ENCODE measurements around the gene AMT.
A peak's percentile ranks its signal among the peaks of the same experiment; 100 is the strongest.

The AMT gene, protein sequence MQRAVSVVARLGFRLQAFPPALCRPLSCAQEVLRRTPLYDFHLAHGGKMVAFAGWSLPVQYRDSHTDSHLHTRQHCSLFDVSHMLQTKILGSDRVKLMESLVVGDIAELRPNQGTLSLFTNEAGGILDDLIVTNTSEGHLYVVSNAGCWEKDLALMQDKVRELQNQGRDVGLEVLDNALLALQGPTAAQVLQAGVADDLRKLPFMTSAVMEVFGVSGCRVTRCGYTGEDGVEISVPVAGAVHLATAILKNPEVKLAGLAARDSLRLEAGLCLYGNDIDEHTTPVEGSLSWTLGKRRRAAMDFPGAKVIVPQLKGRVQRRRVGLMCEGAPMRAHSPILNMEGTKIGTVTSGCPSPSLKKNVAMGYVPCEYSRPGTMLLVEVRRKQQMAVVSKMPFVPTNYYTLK

GRCh38 chr3:49422379-49423248, at the start of gene AMT:
Gene AMT (minus strand): TSS chr3:49422473. CDS start chr3:49422450, 23 bp downstream.
- no peak for FAIRE-seq

GRCh38 chr3:49470714-49471420, 48.6 kb upstream of the AMT start:
- no peak for FAIRE-seq

GRCh38 chr3:49469936-49470713, 47.9 kb upstream of the AMT start, which contains the start of gene DAG1:
Gene DAG1 (plus strand): TSS chr3:49470267. CDS start chr3:49510535, 40,268 bp downstream.
- no peak for FAIRE-seq

GRCh38 chr3:49469037-49469935, 47.0 kb upstream of the AMT start:
- peak; percentile 73 for FAIRE-seq

GRCh38 chr3:49466085-49466484, 43.8 kb upstream of the AMT start:
- FAIRE-seq: no peak

GRCh38 chr3:49465270-49466034, 43.2 kb upstream of the AMT start:
- no peak for FAIRE-seq

DNA sequence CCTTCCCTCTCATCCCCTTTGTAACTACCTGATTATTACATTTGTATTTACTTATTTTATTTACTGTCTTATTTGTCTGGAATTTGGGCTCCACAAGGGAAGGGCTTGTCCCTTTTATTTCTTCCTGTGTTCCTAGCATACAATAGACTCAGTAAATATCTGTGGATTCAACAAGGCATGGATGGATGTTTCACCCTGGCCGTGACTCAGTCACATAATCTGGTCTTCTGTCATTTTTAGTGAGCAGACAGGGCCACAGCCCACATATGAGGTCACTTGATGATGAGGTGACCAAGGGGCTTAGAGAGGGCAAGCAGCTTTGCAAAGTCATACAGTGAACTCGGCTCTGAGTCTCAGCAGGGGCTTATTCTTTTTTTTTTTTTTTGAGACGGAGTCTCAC, 39.9 kb upstream of the AMT start:
- FAIRE-seq: no peak

- peak; percentile 83 for FAIRE-seq
These were observed 39.3 kb upstream of the AMT start for GRCh38 chr3:49461443-49462171.

DNA sequence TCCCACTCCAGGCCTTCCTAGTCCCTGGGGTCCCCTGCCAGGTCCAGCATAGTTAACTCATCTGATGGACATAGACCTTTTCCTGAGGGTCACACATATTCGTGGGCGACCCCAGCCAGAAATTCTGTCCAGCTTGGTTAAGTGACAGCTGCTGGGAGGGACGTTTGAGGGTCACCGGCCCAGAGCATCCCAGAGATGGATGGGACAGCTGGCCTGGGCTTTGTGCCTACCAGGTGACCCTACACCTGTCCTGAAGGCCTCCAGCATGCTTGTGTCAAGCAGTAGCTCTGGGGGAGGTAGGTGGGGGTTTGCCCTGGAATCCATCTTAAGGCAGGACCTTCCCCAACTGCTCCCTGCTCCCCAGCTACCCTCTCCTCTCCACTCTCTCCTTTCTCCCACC, 38.7 kb upstream of the AMT start:
- no peak for FAIRE-seq

DNA sequence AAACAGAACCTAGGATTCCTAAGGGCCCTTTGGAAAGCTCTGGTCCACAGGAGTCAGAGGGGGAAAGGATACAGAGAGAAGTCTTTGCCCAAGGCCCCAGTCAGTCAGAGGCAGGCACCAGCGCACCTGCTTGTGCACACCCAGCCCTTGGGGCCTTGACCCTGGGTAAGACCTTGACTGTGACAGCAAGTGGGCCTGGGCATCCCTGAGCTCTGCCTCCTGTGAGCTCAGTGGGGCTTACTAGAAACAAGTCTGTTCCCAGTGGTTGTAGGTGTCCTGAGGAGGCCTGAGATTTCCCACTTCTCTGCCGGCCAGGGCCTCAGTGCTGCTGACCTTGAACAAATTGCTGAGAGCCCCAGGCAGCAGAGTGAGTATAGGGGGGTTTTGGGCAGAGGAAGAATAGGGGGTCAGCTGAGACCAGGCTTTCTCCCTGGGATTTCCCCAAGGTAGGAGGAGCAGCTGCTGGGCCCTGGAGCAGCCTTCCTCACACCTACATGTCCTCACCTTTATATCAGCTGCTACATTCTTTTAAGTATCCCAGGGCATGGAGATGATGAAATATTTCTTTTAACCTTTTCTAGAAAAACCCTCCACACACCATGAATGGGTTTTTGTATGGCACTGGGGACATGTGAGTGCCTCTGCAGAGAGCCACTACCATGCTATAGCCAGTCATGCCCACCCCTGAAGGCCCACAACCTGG, 38.1 kb upstream of the AMT start:
- FAIRE-seq: no peak

DNA sequence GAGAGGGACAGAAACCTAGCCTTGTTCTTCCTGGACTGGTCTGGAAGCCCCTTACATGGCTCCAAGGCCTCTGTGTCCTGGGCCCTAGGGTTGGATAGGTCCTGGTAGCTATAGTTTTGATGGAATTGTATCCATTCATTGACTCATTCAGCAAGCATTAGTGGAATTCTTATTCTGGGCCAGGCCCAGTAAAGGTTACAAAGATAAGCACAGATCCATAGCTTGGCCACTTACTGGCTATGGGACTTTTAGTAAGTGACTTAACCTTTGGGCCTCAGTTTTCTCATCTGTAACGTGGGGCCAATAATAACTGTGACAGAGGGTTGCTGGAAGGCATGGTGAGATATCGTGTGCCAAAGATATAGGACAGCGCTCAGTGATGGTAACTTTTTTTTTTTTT, 34.2 kb upstream of the AMT start:
- FAIRE-seq: no peak

GRCh38 chr3:49454898-49455681, 32.8 kb upstream of the AMT start:
- FAIRE-seq: no peak

- FAIRE-seq: peak; percentile 58
These were observed 32.2 kb upstream of the AMT start for GRCh38 chr3:49454458-49454857.

GRCh38 chr3:49453621-49454020, 31.3 kb upstream of the AMT start:
- no peak for FAIRE-seq

DNA sequence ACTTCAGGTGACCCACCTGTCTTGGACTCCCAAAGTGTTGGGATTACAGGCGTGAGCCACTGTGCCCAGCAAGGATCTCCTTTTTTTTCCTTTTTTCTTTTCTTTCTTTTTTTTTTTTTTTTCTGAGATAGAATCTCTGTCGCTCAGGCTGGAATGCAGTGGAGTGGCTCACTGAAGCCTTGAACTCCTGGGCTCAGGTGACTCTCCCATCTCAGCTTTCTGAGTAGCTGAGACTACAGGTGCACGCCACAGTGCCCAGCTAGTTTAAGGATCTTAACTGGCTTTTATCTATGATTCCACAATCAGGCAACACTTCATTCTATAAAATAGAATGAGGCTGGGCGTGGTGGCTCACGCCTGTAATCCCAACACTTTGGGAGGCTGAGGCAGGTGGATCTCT, 23.1 kb upstream of the AMT start:
- no peak for FAIRE-seq

DNA sequence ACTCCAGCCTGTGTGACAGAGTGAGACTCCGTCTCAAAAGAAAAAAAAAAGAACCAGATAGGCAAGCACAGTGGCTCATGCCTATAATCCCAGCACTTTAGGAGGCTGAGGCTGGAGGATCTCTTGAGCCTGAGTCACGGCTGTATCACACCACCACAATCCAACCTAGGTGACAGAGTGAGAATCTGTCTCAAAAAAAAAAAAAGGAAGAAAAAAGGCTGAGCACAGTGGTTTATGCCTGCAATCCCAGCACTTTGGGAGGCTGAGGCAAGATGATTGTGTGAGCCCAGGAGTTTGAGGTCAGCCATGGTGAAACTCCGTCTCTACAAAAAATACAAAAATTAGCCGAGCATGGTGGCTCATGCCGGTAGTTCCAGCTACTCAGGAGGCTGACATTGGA, 12.5 kb upstream of the AMT start:
- FAIRE-seq: no peak

DNA sequence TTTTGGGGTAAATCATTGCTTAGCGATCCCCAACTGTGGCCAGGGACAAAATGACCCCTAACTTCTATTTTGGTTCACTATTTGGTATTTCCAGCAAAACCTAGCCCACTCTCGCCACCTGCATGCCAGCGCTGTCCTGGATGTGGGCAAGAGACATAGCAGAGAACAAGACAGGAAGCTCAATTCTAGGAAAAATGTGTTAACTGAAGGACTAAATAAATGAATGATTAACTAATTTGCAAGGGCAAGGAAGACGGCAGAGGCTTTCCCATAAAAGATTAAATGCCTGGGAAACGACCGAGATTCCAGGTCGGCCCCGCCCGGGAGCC, 6.4 kb upstream of the AMT start:
- no peak for FAIRE-seq

GRCh38 chr3:49427586-49427985, 5.3 kb upstream of the AMT start:
- no peak for FAIRE-seq

DNA sequence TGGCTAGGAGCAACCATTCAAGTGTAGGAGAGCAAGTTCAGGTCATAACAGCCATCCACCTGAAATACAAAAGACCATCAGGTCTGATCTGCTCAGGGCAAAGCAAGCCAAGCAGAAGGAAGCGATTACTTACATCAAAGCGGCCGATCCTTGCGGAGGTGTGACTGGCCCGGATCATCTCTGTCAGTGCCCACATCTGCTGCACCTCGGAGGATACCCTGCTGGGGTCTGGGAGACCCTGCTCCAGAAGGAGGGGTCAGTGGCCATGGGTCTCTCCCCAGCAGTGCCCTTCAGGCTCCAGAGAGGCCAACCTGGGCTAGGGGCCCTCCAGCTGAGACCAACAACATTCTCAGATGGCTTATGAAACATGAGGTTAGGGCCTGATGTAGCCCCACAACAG, 2.5 kb upstream of the AMT start:
- FAIRE-seq: no peak

All from G401.6 (cell line).